Loucy (cell line): ENCODE data around the gene ASIC2.

ENCODE experiments used
- H2AFZ ChIP-seq: fragments of 200-600 bp; sonication (generic); 2 replicates; pipeline ENCODE4 v1.6.0; 2016; ENCODE audit warnings: antibody characterized with exemption, mild to moderate bottlenecking, low read length, moderate library complexity
- H3F3A ChIP-seq: fragments of 200-600 bp; 2 replicates; pipeline ENCODE4 v1.6.0; 2016; ENCODE audit warnings: antibody characterized with exemption, low read depth, mild to moderate bottlenecking
- H3K27me3 ChIP-seq: fragments of 200-600 bp; sonication (generic); 2 replicates; pipeline ENCODE4 v1.6.1; 2014; ENCODE audit warnings: low read length, mild to moderate bottlenecking; ENCODE audit not compliant: insufficient read depth, poor library complexity, severe bottlenecking
- H3K36me3 ChIP-seq: fragments of 200-600 bp; sonication (generic); 2 replicates; pipeline ENCODE4 v1.6.1; 2016; ENCODE audit warnings: low read length; ENCODE audit not compliant: insufficient read depth
- H3K4me1 ChIP-seq: fragments of 200-600 bp; sonication (generic); 2 replicates; pipeline ENCODE4 v1.5.1; 2014; ENCODE audit warnings: low read length, mild to moderate bottlenecking; ENCODE audit not compliant: insufficient read depth, poor library complexity, severe bottlenecking
- H3K4me2 ChIP-seq: fragments of 200-600 bp; sonication (generic); 2 replicates; pipeline ENCODE4 v1.6.0; 2014; ENCODE audit warnings: antibody characterized with exemption, low read length, low read depth, mild to moderate bottlenecking; ENCODE audit not compliant: poor library complexity, severe bottlenecking
- H3K4me3 ChIP-seq: fragments of 200-600 bp; sonication (generic); 2 replicates; pipeline ENCODE4 v1.5.1; 2014; ENCODE audit warnings: low read length, mild to moderate bottlenecking, mixed read lengths; ENCODE audit not compliant: poor library complexity, severe bottlenecking
- H3K79me2 ChIP-seq: fragments of 200-600 bp; sonication (generic); 2 replicates; pipeline ENCODE4 v1.6.1; 2014; ENCODE audit warnings: low read length; ENCODE audit not compliant: insufficient read depth
- H3K9ac ChIP-seq: fragments of 200-600 bp; sonication (generic); 2 replicates; pipeline ENCODE4 v1.6.0; 2014; ENCODE audit warnings: mild to moderate bottlenecking, low read depth, low read length, moderate library complexity; ENCODE audit not compliant: poor library complexity, severe bottlenecking
- H3K9me2 ChIP-seq: fragments of 200-600 bp; sonication (generic); replicated peaks from 2 replicates; pipeline ENCODE4 v1.6.1; 2016; ENCODE audit warnings: low read depth, low read length, mixed read lengths
- H3K9me3 ChIP-seq: fragments of 200-600 bp; sonication (generic); 2 replicates; pipeline ENCODE4 v1.6.1; 2014; ENCODE audit warnings: mild to moderate bottlenecking, antibody characterized with exemption, low read length, low read depth; ENCODE audit not compliant: insufficient read depth
- H4K20me1 ChIP-seq: fragments of 200-600 bp; sonication (generic); 2 replicates; pipeline ENCODE4 v1.6.0; 2014; ENCODE audit warnings: antibody characterized with exemption, low read length, mild to moderate bottlenecking; ENCODE audit not compliant: insufficient read depth, poor library complexity, severe bottlenecking
- EZH2phosphoT487 ChIP-seq: fragments of 200-600 bp; IDR thresholded peaks from 2 replicates; pipeline ENCODE4 v1.6.1; 2018; ENCODE audit warnings: antibody characterized with exemption, mild to moderate bottlenecking, moderate library complexity, borderline replicate concordance
- TF ChIP-seq, protein P1 (sequence below): fragments of 200-600 bp; sonication (generic); conservative IDR thresholded peaks from 2 replicates; pipeline ENCODE4 v1.5.1; 2014; ENCODE audit warnings: mild to moderate bottlenecking, antibody characterized with exemption, low read length

The ASIC2 gene

DNA sequence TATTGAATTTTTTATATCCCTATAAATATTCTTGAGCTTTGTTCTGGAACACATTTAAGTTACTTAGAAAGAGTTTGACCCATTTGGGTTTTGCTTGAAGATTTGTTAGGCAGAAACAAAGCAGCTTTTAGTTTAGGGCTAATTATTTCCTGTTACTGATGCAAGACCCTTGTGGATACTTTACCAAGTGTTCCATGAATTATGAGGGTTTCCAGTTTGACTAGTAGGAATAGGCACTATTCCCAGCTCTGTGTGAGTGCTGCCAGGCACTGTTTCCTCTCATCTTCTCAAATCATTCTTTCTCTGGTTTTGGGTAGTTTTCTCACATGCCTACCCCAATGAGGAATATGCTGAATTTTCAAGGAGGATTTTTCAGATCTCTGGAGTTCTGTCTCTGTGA is 221.4 kb downstream of the ASIC2 start:
- no peaks in the 10 kb centered on the region for H3K9me3 ChIP-seq
- TF ChIP-seq, protein P1, sequence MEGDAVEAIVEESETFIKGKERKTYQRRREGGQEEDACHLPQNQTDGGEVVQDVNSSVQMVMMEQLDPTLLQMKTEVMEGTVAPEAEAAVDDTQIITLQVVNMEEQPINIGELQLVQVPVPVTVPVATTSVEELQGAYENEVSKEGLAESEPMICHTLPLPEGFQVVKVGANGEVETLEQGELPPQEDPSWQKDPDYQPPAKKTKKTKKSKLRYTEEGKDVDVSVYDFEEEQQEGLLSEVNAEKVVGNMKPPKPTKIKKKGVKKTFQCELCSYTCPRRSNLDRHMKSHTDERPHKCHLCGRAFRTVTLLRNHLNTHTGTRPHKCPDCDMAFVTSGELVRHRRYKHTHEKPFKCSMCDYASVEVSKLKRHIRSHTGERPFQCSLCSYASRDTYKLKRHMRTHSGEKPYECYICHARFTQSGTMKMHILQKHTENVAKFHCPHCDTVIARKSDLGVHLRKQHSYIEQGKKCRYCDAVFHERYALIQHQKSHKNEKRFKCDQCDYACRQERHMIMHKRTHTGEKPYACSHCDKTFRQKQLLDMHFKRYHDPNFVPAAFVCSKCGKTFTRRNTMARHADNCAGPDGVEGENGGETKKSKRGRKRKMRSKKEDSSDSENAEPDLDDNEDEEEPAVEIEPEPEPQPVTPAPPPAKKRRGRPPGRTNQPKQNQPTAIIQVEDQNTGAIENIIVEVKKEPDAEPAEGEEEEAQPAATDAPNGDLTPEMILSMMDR = no peak
- no peak for TF ChIP-seq EZH2phosphoT487

DNA sequence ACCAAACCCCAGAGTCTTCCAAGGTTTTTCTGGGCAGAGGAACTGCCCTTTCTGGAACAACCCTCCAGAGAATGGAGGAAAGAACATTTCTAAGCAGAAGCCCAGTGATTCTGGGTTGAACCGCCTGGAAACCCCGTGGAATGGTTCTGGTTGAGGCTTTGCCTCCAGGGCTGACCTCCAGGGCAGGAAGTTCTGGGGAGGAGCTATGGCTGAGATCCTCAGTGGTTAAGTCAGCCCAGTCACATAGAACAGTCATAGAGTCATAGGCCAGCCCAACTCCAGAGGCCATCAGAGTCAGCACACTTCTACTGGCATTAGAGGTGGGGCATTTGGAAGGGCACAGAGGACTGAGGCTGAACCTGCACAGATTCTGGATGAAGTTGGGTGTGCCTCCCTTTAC is 235.5 kb downstream of the ASIC2 start:
- no peaks in the 10 kb centered on the region for H3F3A ChIP-seq
- no peaks in the 10 kb centered on the region; the same call in 1 of the 2 replicates for H3K9me3 ChIP-seq
- H3K4me1 ChIP-seq = no peaks in the 10 kb centered on the region
- H2AFZ ChIP-seq = no peak overlapping the region
- H3K9ac ChIP-seq = no peak overlapping the region
- no peaks in the 10 kb centered on the region for H3K79me2 ChIP-seq
- H4K20me1 ChIP-seq = no peaks in the 10 kb centered on the region
- H3K4me3 ChIP-seq = no peak overlapping the region
- H3K9me2 ChIP-seq = no peaks in the 10 kb centered on the region
- no peaks in the 10 kb centered on the region for H3K27me3 ChIP-seq
- no peak for TF ChIP-seq EZH2phosphoT487
- TF ChIP-seq, protein P1 = no peak
- no peaks in the 10 kb centered on the region for H3K36me3 ChIP-seq
- H3K4me2 ChIP-seq = no peak overlapping the region

More for the DNA sequence above, 221.4 kb downstream of the ASIC2 start:
- no peaks in the 10 kb centered on the region for H3K79me2 ChIP-seq
- H3K27me3 ChIP-seq = no peaks in the 10 kb centered on the region
- H3K36me3 ChIP-seq = no peaks in the 10 kb centered on the region
- H3K4me1 ChIP-seq = no peaks in the 10 kb centered on the region
- H3F3A ChIP-seq = no peaks in the 10 kb centered on the region
- H3K9ac ChIP-seq = no peak overlapping the region
- no peak overlapping the region for H3K4me3 ChIP-seq
- H2AFZ ChIP-seq = no peak overlapping the region
- no peaks in the 10 kb centered on the region for H3K9me2 ChIP-seq
- H3K4me2 ChIP-seq = no peak overlapping the region
- no peaks in the 10 kb centered on the region for H4K20me1 ChIP-seq

DNA sequence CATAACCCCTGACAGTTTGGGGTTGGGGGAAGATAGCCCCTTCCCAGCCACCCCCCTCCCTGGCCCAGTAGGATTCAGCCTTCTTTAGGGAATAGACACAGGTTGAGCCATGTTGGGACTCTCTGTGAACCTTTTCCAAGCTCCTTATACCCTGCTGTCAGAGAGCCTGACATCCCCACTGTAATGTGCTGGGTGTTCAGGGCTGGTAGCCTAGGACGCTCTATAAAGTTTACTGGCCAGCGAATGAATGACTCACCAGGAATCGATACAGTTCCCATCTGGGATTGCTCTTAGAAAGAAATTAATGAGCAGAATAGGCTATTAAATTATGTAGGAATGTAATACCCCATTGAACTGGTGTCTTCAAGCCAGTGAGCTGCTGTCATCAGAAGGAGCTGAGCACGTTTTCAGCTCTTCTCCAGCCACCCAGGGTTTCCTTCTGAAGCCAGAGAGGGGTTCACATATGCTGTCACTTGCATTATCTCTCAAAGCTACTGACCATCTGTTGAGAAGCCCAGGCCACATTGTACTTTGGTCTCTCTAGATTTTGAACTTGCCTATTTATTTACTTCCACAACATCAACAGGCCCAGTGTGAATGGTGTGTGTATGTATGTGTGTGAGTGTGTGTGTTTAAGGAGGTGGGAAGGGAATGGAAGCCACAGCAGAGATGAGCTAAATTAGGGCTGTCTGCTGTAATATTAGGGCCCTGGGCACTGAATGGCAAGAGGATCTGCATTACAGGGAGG is 236.5 kb downstream of the ASIC2 start:
- Histone ChIP-seq H3K4me2 (no peak overlapping the region), H4K20me1 (no peaks in the 10 kb centered on the region), H3K4me3 (no peak overlapping the region), H3K9me3 (no peaks in the 10 kb centered on the region; the same call in 1 of the 2 replicates), H3K9ac (no peak overlapping the region), H3K4me1 (no peaks in the 10 kb centered on the region), H3K9me2 (no peaks in the 10 kb centered on the region), H2AFZ (no peak overlapping the region), H3K79me2 (no peaks in the 10 kb centered on the region), H3F3A (no peaks in the 10 kb centered on the region), H3K36me3 (no peaks in the 10 kb centered on the region), H3K27me3 (no peaks in the 10 kb centered on the region)
- TF ChIP-seq EZH2phosphoT487 = no peak
- TF ChIP-seq, protein P1 = no peak
